Measurements from ENCODE around the gene C1RL. TPM values are rescaled to one million over a fixed set of nuclear protein-coding genes. Genes with fewer than 3 reads are reported as not detected.

The C1RL gene
- total RNA-seq, 1 experiment from 2014 or later, result 25.9 TPM

GRCh38 chr12:7142809-7143465, 33.9 kb upstream of the C1RL start:
- no peak overlapping the region for H3K27ac ChIP-seq (ENCODE audit: low read depth, low read length)
- no peak overlapping the region for H3K4me2 ChIP-seq (ENCODE audit: low read length)
- no TSS peak for BruUV-seq (replicated peaks)
- ATAC-seq, result no peak
- ChIA-PET POLR2A (no interaction called here), RAD21 (ENCODE audit: low non-redundant PET in 1 of 2, low total read pairs in 2 of 2, uncharacterized antibody in 2 of 2, unreplicated experiment in 2 of 2) (no interaction called here), CTCF (interaction anchor here (1.0 kb wide), 1 partner anchor 46 kb away, joined by 4 read pairs; the partner anchor contains the start of gene PEX5)
- no peaks in the 10 kb centered on the region for H3K9me2 ChIP-seq (ENCODE audit: insufficient read depth)
- no peak for DNase-seq (ENCODE audit: low read depth, low spot score)
- no peaks in the 10 kb centered on the region for H3K4me1 ChIP-seq (ENCODE audit: control insufficient read depth in 1 of 2, insufficient read depth in 2 of 2, low read length in 2 of 2)
- no peaks in the 10 kb centered on the region for H4K20me1 ChIP-seq (ENCODE audit: insufficient read depth)
- H3K9me3 ChIP-seq (ENCODE audit: control insufficient read depth in 1 of 2, insufficient read depth in 1 of 2, low read depth in 1 of 2, low read length in 2 of 2), result no peaks in the 10 kb centered on the region
- peaks cover 0 to 19% of the 10 kb centered on the region in 2 experiments; a peak in 3 of 4 replicates for H3K36me3 ChIP-seq (ENCODE audit: control insufficient read depth in 1 of 2, insufficient read depth in 2 of 2, low read length in 2 of 2)
- no peaks in the 10 kb centered on the region for H3K27me3 ChIP-seq (ENCODE audit: insufficient read depth, low read length)
- TF ChIP-seq CEBPB (IDR thresholded peaks at IDR 0.05; ENCODE audit: low read depth) (no peak), FOSL1 (IDR thresholded peaks at IDR 0.05; ENCODE audit: low read depth) (no peak), ZNF274 (IDR thresholded peaks at IDR 0.05; ENCODE audit: low read depth, low read length) (no peak), ZBTB33 (IDR thresholded peaks at IDR 0.05; ENCODE audit: extremely low read depth, insufficient replicate concordance, low read length) (no peak)
- H3K79me2 ChIP-seq (ENCODE audit: insufficient read depth, low read length), result no peaks in the 10 kb centered on the region
- intact Hi-C loops (cut with micrococcal nuclease), result loop anchor here (1.0 to 2.0 kb wide), 3 partner anchors 45 to 496 kb away; no protein-coding TSS in a partner anchor
- H3K9ac ChIP-seq (ENCODE audit: low read length), result no peak overlapping the region
- H3K4me3 ChIP-seq (replicated peaks in 1 of 2; ENCODE audit: low read depth in 1 of 2, low read length in 2 of 2), result no peak overlapping the region
- H2AFZ ChIP-seq (ENCODE audit: low read depth, low read length, poor library complexity, severe bottlenecking), result no peak overlapping the region

- Histone ChIP-seq H3K4me2 (ENCODE audit: low read length) (no peak overlapping the region), H2AFZ (ENCODE audit: low read depth, low read length, poor library complexity, severe bottlenecking) (no peak overlapping the region), H3K27ac (ENCODE audit: low read depth, low read length) (no peak overlapping the region), H3K9me2 (ENCODE audit: insufficient read depth) (no peaks in the 10 kb centered on the region), H3K9ac (ENCODE audit: low read length) (no peak overlapping the region), H3K4me3 (replicated peaks in 1 of 2; ENCODE audit: low read depth in 1 of 2, low read length in 2 of 2) (no peak overlapping the region), H3K27me3 (ENCODE audit: insufficient read depth, low read length) (no peaks in the 10 kb centered on the region), H3K36me3 (ENCODE audit: control insufficient read depth in 1 of 2, insufficient read depth in 2 of 2, low read length in 2 of 2) (peaks cover 0 to 19% of the 10 kb centered on the region in 2 experiments; a peak in 3 of 4 replicates), H3K9me3 (ENCODE audit: control insufficient read depth in 1 of 2, insufficient read depth in 1 of 2, low read depth in 1 of 2, low read length in 2 of 2) (no peaks in the 10 kb centered on the region), H4K20me1 (ENCODE audit: insufficient read depth) (no peaks in the 10 kb centered on the region), H3K79me2 (ENCODE audit: insufficient read depth, low read length) (no peaks in the 10 kb centered on the region), H3K4me1 (ENCODE audit: control insufficient read depth in 1 of 2, insufficient read depth in 2 of 2, low read length in 2 of 2) (no peaks in the 10 kb centered on the region)
- intact Hi-C loops (cut with micrococcal nuclease), result loop anchor here (1.0 to 2.0 kb wide), 3 partner anchors 46 to 497 kb away; no protein-coding TSS in a partner anchor
- ChIA-PET CTCF (interaction anchor here (0.6 to 1.0 kb wide), 2 partner anchors 44 to 47 kb away, joined by 3 to 4 read pairs; partner anchors contain the start of gene PEX5), POLR2A (no interaction called here), RAD21 (ENCODE audit: low non-redundant PET in 1 of 2, low total read pairs in 2 of 2, uncharacterized antibody in 2 of 2, unreplicated experiment in 2 of 2) (no interaction called here)
- peak; percentile 93 for ATAC-seq
- no peak for DNase-seq (ENCODE audit: low read depth, low spot score)
- BruUV-seq (replicated peaks), result no TSS peak
- TF ChIP-seq RAD21 (IDR thresholded peaks at IDR 0.05; ENCODE audit: low read depth) (peak; percentile 59), EGR1 (IDR thresholded peaks at IDR 0.05; ENCODE audit: low read depth) (no peak), MAX (IDR thresholded peaks at IDR 0.05) (no peak), ATF3 (IDR thresholded peaks at IDR 0.05) (no peak), FOSL1 (IDR thresholded peaks at IDR 0.05; ENCODE audit: low read depth) (no peak), EZH2 (IDR thresholded peaks at IDR 0.05) (no peak), CTCF (IDR thresholded peaks at IDR 0.05 in 2 of 3, conservative IDR thresholded peaks at IDR 0.05 in 1 of 3; ENCODE audit: borderline replicate concordance in 1 of 3, insufficient read depth in 1 of 3, low read depth in 2 of 3, low read length in 2 of 3) (peak; percentile 68 to 91 (median 86); a peak in 5 of 6 replicates)
These were observed 33.1 kb upstream of the C1RL start for GRCh38 chr12:7142056-7142644.
